Calu3 (cell line): ENCODE data around the gene EPHB3. TPM values are rescaled to one million over a fixed set of nuclear protein-coding genes. Genes with fewer than 3 reads are reported as not detected.
"Not testable (repeated sequence)": the region's sequence is repeated elsewhere in the genome, so short reads cannot be mapped to it uniquely, and the experiment has no call there.

Source experiments
- BruUV-seq: library from RNA; stranded (reverse); fragments of 400-500 nt; replicated peaks from 2 replicates; lab custom pipeline; 2021; lab: Mats Ljungman, UMichigan
- CTCF ChIA-PET: fragments of 300-600 bp; sonication (Branson Sonifier 250); formaldehyde crosslinking; loops from one replicate; lab custom pipeline; 2022; ENCODE audit warnings: antibody characterized with exemption; lab: Charles Lee
- DNase-seq: peaks from one replicate; pipeline ENCODE4 v3.0.0; 2022
- H3K27ac Mint-ChIP-seq: one replicate; pipeline ENCODE4 v1.8.0; 2022; ENCODE audit warnings: mixed read lengths; ENCODE audit not compliant: unreplicated experiment
- H3K27me3 Mint-ChIP-seq: one replicate; pipeline ENCODE4 v1.8.0; 2022; ENCODE audit warnings: mixed read lengths; ENCODE audit not compliant: unreplicated experiment
- H3K36me3 Mint-ChIP-seq: one replicate; pipeline ENCODE4 v1.8.0; 2022; ENCODE audit warnings: mild to moderate bottlenecking, moderate library complexity, mixed read lengths; ENCODE audit not compliant: insufficient read depth, unreplicated experiment
- H3K4me1 Mint-ChIP-seq: one replicate; pipeline ENCODE4 v1.8.0; 2022; ENCODE audit warnings: mild to moderate bottlenecking, low read depth, mixed read lengths; ENCODE audit not compliant: unreplicated experiment
- H3K4me3 Mint-ChIP-seq: one replicate; pipeline ENCODE4 v1.8.0; 2022; ENCODE audit warnings: mild to moderate bottlenecking, low read depth, moderate library complexity, mixed read lengths; ENCODE audit not compliant: unreplicated experiment
- H3K9me3 Mint-ChIP-seq: one replicate; pipeline ENCODE4 v1.8.0; 2022; ENCODE audit warnings: low read depth, mixed read lengths; ENCODE audit not compliant: unreplicated experiment
- CTCF ChIP-seq: fragments of 200-600 bp; IDR thresholded peaks from one replicate; pipeline ENCODE4 v1.8.0; 2022; ENCODE audit warnings: antibody characterized with exemption; ENCODE audit not compliant: unreplicated experiment
- intact Hi-C: fragments of 100-400 bp; cut with micrococcal nuclease; formaldehyde crosslinking; loops from one replicate; pipeline ENCODE4 v1.10.0; 2022; ENCODE audit not compliant: unreplicated experiment
- total RNA-seq: library from RNA; stranded (reverse); gene quantifications from 2 replicates; pipeline ENCODE4 v1.2.3, GENCODE V29; 2022

The EPHB3 gene
- total RNA-seq, 1 experiment from 2014 or later: 2.5 TPM

GRCh38 chr3:184620475-184621119, 59.0 kb downstream of the EPHB3 start:
- no peaks in the 10 kb centered on the region for H3K36me3 Mint-ChIP-seq
- intact Hi-C loops: no loop called here
- no peak overlapping the region for H3K4me3 Mint-ChIP-seq
- H3K9me3 Mint-ChIP-seq: no peaks in the 10 kb centered on the region
- H3K27me3 Mint-ChIP-seq: peaks cover 50% of the 10 kb centered on the region
- no TSS peak for BruUV-seq
- no peak overlapping the region for H3K27ac Mint-ChIP-seq
- DNase-seq: no peak
- no peak for TF ChIP-seq CTCF
- CTCF ChIA-PET: interaction anchor here (0.7 to 1.4 kb wide), 2 partner anchors 11 to 13 kb away, joined by 4 read pairs; no protein-coding TSS in a partner anchor
- no peaks in the 10 kb centered on the region for H3K4me1 Mint-ChIP-seq

- H3K4me3 Mint-ChIP-seq, intact Hi-C loops, H3K9me3 Mint-ChIP-seq, CTCF ChIA-PET, DNase-seq, H3K27ac Mint-ChIP-seq, H3K36me3 Mint-ChIP-seq, BruUV-seq, H3K4me1 Mint-ChIP-seq: not testable (repeated sequence)
- peaks cover 35% of the 10 kb centered on the region for H3K27me3 Mint-ChIP-seq
Measured at GRCh38 chr3:184622156-184622555, 60.6 kb downstream of the EPHB3 start.

- CTCF ChIA-PET: no interaction called here
- intact Hi-C loops: loop anchor here (1.0 kb wide), 1 partner anchor 63 kb away; no protein-coding TSS in a partner anchor
- Mint-ChIP-seq H3K4me3 (no peak overlapping the region), H3K27ac (no peak overlapping the region), H3K9me3 (no peaks in the 10 kb centered on the region), H3K36me3 (no peaks in the 10 kb centered on the region), H3K4me1 (no peaks in the 10 kb centered on the region), H3K27me3 (peaks cover 2% of the 10 kb centered on the region)
- no peak for DNase-seq
- no TSS peak for BruUV-seq
- TF ChIP-seq CTCF: no peak
Measured at GRCh38 chr3:184626923-184627322, 65.3 kb downstream of the EPHB3 start.

- Mint-ChIP-seq H3K27me3 (peaks cover 23% of the 10 kb centered on the region), H3K4me3 (no peak overlapping the region), H3K4me1 (peaks cover 17% of the 10 kb centered on the region), H3K36me3 (no peaks in the 10 kb centered on the region), H3K27ac (no peak overlapping the region), H3K9me3 (no peaks in the 10 kb centered on the region)
- CTCF ChIA-PET: interaction anchor here (1.1 kb wide), 1 partner anchor 68 kb away, joined by 4 read pairs; the partner anchor contains the start of gene EPHB3
- no peak for TF ChIP-seq CTCF
- intact Hi-C loops: no loop called here
- DNase-seq: no peak
- no TSS peak for BruUV-seq
Measured at GRCh38 chr3:184629555-184630160, 68.1 kb downstream of the EPHB3 start.
